ENCODE measurements around the gene CNTN5. TPM values are rescaled to one million over a fixed set of nuclear protein-coding genes. Genes with fewer than 3 reads are reported as not detected.

Gene CNTN5
- total RNA-seq, 1 experiment from 2014 or later: 0.32 TPM

DNA sequence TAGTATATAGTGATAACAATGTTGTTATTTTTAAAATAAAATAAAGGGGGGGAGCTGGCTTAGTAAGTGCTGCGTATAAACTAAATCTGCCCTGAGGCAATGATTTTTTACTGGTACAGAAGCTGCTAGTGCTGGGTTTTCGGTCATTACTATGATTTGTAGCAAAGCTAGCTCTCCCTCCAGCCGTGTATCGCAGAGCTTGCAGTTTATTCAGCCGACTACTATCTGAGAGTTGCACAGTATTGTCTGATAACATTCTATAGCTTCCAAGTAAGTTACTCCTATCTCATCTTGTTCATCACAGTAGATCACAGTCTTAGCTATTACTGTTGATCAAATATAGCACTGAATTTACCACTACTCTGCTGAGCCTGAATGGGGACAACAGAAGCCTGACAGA, 860.9 kb downstream of the CNTN5 start:
- no peak for DNase-seq (ENCODE audit: extremely low read depth, low read depth)

DNA sequence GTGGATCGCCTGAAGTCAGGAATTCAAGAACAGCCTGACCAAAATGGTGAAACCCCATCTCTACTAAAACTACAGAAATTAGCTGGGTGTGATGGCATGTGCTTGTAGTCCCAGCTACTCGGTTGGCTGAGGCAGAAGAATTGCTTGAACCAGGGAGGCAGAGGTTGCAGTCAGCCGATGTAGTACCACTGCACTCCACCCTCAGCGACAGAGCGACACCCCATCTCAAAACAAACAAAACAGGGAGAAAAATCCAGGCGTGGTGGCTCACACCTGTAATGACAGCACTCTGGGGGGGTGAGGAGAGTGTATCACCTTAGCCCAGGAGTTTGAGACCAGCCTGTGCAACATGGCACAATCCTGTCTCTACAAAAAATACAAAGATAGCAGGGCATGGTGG, 864.0 kb downstream of the CNTN5 start:
- DNase-seq (ENCODE audit: extremely low read depth, low read depth): no peak

DNA sequence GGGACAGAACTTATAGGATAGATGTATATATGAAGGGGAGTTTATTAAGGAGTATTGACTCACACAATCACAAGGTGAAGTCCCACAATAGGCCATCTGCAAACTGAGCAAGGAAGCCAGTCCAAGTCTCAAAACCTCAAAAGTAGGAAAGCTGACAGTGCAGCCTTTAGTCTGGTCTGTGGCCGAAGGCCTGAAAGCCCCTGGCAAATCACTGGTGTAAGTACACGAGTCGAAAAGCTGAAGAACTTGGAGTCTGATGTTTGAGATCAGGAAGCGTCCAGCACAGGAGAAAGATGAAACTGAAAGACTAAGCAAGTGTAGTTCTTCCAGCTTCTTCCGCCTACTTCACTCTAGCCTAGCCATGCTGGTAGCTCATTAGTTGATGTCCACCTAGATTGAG, 866.7 kb downstream of the CNTN5 start:
- no peak for DNase-seq (ENCODE audit: extremely low read depth, low read depth)

DNA sequence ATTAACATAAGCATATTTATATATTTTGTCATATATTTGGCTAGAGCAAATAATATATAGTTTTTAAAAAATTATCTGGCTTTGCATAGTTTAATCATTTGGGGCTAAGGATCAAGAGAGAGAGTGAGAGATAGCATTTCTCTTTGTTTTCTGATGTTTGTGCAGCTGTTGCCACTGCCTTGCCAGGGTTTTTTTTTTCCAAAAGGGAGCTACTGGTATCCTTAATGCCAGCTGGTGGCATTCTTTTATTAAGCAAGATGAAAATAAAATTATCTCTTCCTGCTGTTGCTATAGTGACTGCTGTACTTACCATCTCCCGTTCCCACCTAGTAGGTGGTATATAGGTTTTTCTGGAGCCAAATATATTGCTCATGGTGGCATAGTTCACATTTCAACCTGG, 873.1 kb downstream of the CNTN5 start:
- no peak for DNase-seq (ENCODE audit: extremely low read depth, low read depth)

DNA sequence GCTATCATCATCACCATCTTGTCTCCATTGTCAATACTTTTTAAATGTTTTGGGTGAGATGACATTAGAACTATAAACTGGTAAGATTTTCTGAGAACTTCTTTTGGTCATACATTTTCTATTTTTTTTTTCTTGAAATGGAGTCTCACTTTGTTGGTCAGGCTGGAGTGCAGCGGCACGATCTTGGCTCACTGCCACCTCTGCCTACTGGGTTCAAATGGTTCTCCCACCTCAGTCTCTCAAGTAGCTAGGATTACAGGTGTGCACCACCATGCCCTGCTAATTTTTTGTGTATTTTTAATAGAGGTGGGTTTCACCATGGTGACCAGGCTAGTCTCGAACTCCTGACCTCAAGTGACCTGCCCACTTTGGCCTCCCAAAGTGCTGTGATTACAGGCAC, 880.4 kb downstream of the CNTN5 start:
- DNase-seq (ENCODE audit: extremely low read depth, low read depth): no peak

DNA sequence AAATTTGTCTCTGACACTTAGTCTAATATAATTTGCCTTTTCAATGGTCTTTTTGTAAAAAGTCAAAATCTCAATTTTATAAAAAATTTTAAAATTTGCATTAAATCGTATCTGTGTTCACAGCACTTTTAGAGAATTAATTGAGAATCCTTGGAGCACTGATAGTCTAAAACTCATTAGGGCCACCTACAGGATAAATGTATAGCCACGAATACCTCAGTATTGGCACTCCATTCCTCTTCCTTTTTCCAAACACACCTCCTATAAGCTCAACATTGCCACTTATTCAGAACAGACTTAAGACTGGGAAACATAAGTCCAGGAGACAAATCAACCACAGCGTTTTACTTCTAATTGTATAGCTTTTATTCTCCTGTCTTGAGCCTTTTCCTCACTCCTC, 890.4 kb downstream of the CNTN5 start:
- DNase-seq (ENCODE audit: extremely low read depth, low read depth): peak; percentile 11

DNA sequence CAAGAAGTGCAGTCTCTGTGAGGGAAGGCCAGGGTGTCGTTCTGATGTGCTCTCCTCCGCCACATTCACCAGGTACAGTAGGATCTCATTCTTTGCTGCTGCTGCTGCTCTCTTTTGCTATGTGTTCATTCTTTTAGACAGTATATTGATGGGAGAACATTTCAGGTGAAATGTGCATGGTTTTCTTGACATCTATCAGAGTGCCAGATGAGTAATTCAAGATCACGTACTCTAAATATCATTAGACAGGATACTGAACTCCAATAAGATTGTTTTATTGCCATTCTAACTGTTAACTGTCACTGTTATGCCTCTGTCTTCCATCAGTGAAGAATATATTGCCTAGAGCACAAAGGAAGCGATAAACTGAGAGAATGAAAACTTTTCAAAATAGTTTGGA, 895.3 kb downstream of the CNTN5 start:
- DNase-seq (ENCODE audit: extremely low read depth, low read depth): no peak

DNA sequence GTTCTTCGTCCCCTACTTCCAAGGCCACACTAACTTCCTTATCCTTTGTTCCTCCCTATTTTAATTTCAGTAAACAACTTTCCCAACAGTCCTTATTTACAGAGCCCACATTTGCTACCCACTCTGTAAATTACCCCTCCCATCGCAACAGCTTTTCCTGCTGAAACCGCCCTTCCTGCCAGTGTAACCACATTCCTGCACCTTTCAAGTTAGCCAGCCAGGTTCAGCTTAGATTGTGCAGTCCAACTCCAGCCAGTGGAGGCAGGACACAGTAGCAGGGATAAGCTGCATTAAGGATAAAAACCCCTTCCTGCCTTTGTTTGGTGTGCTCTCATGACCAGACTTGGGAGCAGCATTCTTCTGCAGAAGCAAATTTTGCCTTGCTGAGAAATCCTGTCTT, 898.0 kb downstream of the CNTN5 start:
- DNase-seq (ENCODE audit: extremely low read depth, low read depth): no peak

DNA sequence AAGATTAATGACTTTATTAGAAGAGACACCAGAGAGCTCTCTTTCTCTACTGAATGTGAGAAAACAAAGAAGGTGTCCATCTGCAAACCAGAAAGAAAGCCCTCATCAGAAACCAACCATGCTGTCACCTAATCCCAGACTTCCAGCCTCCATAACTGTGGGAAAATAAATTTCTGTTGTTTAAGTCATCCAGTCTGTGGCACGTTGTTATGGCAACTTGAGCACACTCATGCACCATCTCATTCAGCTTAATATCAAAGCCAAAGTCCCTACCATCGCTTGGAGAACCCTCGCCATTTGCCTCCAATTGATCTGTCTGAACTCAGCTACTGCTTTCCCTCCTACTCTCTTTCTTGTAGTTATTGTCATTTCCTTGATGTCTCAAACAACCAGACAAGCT, 900.2 kb downstream of the CNTN5 start:
- no peak for DNase-seq (ENCODE audit: extremely low read depth, low read depth)

DNA sequence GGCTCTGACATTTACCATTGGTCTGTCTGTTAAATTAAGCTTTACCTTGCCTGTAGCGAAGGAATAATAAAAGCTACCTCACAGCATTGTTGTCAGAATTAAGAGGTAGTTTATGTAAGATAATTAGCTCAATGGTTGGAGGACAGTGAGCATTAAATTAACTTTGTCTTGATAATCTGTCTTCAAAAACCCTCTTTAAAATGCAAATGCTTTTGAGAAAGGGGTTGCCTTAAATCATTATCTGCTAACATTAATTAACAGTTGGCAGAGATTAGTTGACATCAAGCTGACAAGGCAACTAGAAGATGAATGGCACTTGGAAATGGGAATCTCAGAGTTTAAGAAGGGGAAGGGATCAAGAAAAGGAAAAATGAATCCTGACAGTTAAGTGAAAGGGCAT, 905.2 kb downstream of the CNTN5 start:
- no peak for DNase-seq (ENCODE audit: extremely low read depth, low read depth)

DNA sequence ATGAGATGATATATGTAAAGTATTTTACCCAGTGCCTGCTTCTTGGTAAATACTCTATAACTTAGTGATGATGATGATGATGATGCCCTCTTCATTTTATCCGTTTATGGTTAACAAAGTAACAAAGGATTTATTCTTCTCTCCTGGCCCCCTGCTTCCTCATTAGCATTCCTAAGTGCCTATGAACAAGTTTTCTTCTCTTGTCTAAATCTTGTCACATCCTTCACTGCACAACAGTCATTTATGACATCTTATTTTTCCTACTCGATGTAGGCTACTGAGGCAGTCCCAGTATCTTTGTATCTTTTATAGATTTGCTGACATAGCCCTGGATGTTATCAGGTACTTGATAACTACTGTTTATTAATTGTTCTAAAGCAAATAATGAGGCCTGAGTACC, 911.9 kb downstream of the CNTN5 start:
- no peak for DNase-seq (ENCODE audit: extremely low read depth, low read depth)

DNA sequence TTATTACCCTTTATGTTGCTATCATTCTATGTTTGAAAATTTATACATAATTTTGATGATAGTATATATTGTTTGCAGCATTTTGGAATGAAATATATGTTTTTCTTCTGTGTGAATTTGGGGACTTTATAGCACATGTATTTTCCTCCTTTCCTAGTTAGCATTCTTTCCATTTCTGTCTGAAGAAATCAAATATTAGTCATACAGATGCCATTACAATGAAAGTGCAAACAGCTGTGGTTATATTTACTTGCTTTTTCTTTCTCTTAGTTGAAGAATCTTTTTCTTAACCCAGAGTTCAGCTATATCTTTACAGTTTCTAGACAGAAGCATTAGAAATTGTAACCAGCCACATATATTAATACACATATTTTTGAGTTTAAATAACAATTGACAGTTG, 913.3 kb downstream of the CNTN5 start:
- DNase-seq (ENCODE audit: extremely low read depth, low read depth): no peak

DNA sequence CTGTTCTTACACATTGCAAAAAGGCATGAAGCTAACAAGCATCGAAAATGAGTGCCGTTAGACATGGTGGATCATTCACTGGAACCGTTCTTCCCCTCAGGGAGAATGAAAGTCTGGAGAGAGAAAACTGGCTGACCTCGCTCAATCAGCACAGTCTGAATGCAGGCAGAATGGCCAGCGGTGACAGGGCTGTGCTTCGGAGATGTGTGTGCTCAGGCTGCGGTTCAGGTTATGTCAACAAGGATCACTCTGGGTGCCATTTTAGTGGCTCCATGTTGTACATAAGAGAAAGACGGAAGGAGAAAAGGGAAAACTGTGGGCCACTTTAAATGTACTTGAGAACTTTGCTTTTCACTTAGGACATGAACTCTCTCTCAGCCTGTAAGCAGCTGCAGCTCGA, 916.6 kb downstream of the CNTN5 start:
- no peak for DNase-seq (ENCODE audit: extremely low read depth, low read depth)

DNA sequence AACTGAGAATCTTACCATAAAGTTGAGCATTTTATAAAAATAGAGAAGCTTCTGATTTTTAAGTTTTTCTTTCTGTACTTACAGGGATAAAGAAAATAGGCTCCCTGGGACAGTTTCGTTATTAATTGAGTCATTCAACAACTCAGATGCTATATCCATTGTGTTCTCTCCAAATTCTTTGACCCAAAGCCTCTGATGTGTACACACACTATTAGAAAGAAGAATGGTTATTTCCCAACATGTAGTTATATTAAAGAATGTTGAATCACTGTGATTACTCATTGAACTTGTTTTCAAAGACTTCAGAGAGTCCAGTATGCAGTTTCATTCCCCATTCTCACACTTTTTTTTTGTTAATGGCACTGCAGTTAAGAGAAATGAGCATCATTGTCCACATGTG, 932.1 kb downstream of the CNTN5 start:
- DNase-seq (ENCODE audit: extremely low read depth, low read depth): no peak

DNA sequence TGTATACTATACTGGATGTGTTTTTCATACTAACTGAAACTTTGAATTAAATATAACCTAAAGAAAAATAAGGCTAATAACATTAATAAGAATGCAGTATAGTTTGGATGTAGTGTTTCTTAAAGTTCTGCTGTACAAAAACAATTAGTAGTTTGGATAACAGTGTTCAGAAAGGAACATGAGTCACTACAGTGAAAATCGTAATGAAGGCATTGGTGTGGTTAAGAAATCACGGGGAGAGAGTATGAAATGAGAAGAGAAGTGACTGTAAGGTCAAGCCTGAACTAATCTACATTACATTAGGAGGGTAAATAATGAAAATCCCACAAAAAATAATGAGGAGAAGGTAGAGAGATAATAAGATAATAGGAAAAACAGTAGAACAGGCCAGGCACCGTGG, 939.8 kb downstream of the CNTN5 start:
- DNase-seq (ENCODE audit: extremely low read depth, low read depth): no peak

DNA sequence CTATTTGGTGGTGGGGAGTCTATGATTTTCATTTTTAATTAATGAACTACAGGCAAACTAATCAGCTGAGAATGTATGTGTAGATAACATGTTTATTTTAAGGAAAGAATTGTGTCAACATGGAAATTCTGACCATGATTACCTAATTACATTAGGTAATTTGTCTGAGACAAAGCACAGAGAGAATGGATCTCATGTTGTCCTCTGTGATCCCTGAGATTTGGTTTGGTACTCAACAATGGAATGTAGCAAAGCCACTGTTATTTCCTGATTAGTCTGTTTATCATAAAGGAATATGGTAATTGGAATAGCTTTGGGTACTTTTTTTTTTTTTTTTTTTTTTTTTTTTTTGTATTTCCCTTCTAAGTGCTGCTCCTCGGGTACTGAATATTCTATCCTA, 947.6 kb downstream of the CNTN5 start:
- DNase-seq (ENCODE audit: extremely low read depth, low read depth): no peak

DNA sequence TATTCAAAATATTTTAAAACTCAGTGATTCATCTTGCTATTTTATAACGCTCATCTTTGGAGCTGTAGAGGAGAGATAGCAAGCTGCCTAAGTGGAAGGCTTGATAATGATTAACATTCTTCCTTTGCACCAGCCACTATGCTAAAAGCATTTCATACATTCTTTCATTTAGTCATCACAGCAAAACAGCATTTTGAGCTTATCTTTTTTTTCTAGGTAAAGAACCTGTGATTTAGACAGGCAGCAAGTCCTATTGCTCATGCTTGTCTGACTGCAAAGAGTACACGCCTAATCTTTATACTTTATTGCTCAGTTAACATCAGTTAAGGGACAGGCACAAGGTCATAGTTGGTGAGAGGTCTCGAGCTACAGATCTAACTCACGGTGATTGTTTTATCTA, 953.2 kb downstream of the CNTN5 start:
- DNase-seq (ENCODE audit: extremely low read depth, low read depth): no peak

DNA sequence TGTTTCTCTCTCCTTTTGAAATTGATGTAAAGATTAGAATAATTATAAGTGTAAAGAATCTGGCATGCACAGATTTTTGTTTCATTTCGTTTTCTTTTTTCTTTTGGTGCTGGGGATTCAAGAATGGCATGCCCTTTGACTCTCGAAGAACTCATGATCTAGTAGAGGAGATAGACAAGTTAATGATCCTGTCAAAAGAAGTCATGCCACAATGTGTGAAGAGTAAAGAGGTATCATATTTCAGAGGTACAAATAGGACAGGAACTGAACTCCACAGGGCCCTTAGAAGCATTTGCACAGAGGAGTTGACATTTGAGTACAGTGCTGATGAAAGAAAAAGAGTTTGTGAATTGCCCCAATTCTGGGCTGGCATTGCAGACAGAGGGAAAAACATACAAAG, 958.3 kb downstream of the CNTN5 start:
- peak; percentile 4 for DNase-seq (ENCODE audit: extremely low read depth, low read depth)

DNA sequence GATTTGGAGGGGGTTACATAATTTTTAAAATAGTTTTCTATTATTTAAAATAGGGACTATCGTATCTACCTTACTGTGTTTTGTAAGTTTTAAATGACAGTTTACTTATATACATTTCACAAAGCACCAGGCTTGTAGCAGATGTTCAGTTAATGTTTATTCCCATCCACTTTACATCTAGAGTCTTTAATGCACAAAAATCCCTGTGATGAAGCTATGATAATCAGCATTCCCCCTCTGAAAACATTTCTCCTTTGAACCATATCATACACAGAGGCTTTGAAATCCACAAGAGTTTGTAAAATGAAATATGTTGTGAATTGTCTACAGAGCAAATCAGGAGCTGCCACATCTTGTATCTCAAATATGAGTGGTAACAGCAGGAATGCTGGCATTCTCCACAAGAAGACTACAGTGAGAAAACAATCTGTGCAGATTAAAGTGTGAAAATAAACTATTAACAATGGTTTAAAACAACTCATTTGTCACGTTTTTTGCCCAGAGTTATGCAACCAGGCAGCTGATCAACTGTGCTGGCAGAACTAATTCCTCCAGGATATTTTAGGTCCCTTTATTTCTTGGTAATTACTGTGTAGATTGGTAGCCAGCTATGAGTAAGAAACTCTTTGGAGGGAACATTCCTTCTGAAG, 967.2 kb downstream of the CNTN5 start:
- DNase-seq (ENCODE audit: extremely low read depth, low read depth): no peak

DNA sequence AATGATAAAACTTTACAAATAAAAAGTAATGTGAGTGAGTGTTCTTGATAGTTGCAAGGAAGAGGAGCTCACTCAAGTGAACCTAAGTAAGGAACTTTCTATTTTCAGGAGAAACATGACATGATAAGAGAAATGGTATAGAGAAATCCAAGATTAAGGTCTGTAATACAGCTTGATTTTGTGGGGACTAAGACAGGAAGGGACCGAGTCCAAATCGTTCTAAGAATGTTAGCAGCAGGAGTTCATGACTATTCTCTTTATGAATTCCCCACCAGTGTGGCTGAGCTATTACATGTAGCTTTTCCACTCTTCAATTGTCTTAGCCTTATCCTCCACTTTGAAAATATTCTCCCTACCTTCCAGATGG, 967.7 kb downstream of the CNTN5 start:
- no peak for DNase-seq (ENCODE audit: extremely low read depth, low read depth)

DNA sequence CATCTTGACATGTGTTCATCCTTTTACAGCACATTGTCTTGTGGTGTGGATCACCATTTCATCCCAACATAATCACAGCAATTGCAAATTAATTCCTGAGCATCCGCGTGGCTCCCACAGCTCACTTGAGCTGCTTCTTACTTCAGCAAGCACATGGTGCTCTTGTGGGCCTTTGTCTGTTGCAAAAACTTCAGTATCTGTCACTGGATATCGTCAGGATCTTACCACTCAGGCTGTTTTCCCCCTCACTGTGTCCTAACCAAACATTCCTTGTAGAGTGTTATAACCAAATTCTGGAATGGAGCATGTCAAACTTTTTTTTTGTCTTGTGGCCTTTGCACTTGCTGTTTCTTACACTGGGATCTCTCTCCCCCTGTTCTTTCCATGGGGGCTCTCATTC, 983.2 kb downstream of the CNTN5 start:
- DNase-seq (ENCODE audit: extremely low read depth, low read depth): no peak

DNA sequence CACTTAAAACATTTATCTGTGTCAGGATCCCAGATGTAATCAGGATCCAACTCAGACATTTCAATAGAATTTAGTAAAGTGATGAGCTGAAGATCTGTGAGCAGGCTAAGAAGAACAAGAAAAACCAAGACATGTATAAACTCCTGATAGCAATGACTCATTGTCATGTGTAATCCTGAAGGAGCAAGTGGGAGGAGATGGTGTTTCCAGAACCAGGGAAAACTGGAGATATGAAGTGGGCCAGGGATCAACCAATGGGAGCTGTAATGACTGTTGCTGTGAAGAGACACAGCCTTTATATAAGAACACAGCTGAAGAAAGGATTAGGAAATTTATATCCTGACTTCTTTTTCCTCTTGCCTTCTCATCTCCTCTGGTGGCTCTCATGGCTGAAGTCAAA, 983.8 kb downstream of the CNTN5 start:
- no peak for DNase-seq (ENCODE audit: extremely low read depth, low read depth)

DNA sequence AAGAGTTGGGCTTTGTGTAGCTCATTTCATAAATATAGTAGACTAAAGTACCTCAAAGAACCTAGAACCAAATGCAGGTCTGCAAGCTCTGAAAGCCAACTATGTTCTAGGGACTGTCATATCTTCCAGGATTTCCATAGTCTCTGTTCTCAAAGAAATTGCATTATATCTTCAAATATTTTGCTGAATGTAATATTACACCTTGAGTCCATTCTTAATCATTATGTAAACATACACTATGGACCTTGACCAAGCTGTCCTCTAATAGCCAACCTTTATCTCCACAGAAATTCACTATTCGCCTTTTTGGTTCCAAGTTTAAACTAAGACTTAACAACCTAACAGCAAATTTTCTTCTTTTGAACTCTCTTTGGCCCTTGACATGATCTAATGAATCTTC, 987.7 kb downstream of the CNTN5 start:
- DNase-seq (ENCODE audit: extremely low read depth, low read depth): no peak

DNA sequence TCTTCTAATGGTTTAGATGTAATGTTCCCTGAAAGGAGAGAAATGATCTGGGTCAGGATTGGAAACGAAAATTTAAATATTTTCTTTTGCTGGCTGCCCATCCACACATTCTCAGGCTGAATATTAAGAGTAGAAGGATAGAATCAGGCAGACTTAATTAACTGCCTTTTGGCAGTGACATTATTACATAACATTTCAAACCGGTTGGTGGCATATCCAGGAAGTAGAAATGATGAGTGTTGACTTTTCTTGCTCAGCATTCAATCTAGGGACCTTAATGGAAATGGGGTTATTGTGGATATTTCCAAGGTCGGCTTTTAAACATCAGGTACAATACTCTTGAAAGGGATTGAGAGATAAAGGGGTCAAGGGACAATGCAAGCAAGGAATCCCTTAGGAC, 989.0 kb downstream of the CNTN5 start:
- no peak for DNase-seq (ENCODE audit: extremely low read depth, low read depth)
